HG03025 (cell line): ENCODE results near the gene ZBTB47.

Experiments
- ATAC-seq: cut with Tn5 transposase; IDR thresholded peaks from one replicate; pipeline ENCODE4 v1.9.1; 2021; ENCODE audit warnings: mild to moderate bottlenecking, moderate library complexity; ENCODE audit not compliant: unreplicated experiment, low FRiP score

The ZBTB47 gene

DNA sequence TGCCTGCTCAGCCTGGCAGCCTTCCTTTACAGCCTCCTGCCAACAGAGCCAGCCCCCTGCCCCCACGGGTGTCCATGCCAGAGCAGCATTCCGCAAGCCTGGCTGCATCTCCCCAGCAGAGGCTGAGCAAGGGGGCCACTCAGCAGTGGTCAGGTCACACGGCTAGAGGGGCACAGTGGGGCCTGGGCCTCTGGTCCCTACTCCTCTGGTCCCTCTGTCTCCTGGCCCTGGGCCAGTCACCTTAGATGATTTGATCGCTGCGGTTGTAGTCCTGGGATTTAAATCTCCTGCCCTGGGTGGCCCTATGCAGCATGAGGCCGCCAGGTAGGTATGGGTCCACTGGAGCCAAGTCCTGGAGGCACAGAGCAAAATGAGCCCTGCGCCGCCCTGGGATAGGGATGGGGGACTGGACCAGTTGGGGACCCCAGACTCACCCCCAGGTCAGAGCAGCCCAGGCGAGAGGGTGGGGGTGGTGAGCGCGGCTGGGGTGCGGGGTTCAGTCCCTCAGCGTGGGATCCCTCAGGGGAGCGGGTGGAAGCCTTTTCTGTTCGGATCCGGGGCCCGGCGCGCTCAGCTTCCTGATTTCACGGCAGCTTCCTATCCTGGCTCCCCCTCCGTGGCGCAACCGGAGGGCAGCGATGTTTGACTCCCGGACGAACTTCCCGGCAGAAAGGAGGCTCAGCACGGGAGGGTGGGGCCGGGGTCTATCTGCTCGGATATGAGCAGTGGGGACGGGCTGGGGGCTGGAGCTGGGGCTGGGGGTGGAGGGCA, at the start of gene ZBTB47:
Gene ZBTB47, plus strand, starts transcription at position 138 of the 771 bp plus-strand sequence. CDS start 4,659 bp downstream, outside the sequence.
- no peak for ATAC-seq

DNA sequence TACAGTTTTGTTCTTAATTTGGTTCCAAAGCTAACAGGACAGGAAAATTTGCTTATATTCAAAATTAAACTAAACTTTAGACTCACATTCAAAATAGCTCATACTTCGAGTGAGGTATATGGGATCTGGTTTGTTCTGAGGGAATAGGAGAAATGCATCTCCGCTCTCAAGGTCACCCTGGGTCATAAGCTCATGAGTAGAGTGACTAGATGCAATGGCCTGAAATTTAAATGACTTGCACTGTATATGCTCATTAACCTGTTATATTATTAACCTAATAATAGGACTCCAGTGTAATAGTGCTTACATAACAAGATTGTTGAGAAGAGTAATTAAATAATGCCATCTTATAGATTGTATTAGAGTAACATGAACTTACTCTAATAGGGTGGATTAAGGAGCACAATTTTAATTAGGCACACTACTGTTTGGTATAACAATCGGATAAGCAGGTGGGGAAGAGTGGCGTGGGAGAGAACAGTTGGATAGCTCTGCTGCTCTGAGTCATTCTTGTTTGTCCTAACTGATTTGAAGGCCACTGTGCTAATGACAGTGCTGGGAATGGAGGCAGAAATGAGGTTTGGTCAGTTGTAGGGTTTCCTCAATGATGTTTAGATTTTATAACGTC, 47.8 kb upstream of the ZBTB47 start:
- ATAC-seq: no peak

DNA sequence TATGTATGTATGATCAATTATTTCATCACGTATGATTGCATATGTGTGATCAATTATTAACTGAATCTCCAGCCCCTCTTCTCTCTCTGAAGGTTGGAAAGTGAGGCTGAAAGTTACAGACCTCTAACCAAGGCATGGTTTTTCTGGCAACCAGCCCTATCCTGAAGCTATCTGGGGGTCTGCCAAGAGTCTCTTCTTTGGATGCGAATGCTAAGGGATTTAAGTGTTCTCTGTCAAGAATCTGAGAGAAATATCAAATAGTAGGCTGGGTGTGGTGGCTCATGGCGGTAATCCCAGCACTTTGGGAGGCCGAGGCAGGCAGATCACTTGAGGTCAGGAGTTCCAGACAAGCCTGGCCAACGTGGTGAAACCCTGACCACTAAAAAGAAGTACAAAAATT, 44.9 kb upstream of the ZBTB47 start:
- ATAC-seq: no peak

DNA sequence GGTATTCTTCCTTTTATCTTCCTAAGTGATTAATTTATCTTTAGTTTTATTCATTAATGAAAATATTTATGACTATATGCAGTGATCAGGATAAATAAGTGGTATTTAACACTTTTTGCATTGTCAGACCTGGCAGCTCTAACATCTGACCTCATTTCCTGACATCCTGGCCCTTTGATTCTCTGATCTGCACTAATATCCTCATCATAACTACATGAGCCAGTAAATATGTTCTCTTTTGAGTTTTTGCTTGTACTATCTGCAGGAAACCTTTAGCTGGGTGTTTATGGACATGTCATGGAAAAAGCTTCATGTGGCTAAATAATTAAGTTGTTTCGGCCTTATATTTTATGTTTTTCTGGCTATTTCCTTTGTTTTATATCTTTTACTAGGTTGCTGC, 42.5 kb upstream of the ZBTB47 start:
- ATAC-seq: no peak

DNA sequence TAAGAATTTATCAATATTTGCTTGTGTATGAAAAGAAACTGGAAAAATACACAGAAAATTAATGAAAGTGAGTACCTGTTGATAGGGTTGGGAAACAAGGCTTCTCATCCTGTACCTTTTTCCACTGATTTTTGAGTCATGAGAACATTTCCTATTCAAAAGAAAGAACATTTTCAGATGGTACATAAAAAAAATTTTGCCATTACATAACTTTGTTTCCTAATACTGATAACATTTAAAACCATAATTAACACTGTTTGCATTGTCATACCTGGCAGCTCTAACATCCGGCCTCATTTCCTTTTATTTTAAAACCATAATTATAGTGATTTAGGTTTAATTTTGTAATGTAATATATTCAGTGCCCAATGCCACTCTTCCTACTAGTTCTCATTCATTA, 41.3 kb upstream of the ZBTB47 start:
- no peak for ATAC-seq

DNA sequence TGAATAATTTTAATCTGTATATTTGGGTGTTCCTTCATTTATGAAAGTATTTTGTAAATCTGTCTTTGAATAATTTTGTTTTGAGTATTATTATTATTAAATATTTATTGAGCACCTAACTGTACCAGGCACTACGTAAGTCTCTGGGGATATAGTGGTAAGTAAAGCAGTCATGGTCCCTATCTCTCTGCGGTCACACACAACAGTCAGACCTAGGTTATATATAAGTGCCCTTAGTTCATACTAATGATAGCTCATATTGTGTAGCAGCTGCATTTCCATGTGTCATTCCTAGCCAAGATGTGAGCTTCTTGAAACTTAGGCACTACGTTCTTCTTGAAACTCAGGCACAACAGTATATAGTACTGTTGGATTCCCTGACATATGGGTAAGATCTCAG, 40.6 kb upstream of the ZBTB47 start:
- no peak for ATAC-seq

DNA sequence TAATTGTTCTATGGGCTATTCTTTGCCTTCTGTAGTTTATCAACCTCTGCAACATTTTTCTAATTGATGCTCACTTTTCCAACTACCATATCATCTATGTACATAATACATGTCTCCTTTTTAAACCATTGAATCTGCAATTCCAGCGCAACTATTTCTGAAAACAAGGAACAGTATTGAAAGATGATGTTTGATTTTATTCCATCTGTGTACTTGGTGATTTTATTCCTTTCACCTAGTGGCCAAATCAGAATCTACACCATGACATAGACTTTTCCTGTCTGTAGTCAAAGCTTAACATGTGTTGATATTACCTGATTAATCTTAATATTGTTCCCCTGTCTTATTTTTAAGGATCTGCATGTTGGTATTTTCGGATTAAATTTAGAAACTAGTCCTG, 40.0 kb upstream of the ZBTB47 start:
- ATAC-seq: no peak

DNA sequence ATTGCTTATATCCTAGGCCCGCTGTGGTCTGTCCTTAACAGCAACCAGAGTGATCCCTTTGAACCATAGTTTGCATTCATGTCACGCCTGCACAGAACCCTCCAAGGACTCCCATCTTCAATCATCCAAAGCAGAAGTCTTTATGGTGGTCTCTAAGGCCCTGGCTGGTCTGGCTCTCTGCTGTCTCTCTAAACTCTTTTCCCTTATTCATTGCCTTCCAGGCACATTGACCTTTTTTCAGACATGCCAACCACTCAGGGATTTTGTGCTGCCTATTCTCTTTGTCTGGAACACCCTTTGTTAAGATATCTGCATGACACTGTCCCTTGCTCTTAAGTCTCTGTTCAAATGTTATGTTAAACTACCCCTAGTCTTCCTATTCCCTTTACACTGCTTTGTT, 21.9 kb upstream of the ZBTB47 start:
- ATAC-seq: no peak

DNA sequence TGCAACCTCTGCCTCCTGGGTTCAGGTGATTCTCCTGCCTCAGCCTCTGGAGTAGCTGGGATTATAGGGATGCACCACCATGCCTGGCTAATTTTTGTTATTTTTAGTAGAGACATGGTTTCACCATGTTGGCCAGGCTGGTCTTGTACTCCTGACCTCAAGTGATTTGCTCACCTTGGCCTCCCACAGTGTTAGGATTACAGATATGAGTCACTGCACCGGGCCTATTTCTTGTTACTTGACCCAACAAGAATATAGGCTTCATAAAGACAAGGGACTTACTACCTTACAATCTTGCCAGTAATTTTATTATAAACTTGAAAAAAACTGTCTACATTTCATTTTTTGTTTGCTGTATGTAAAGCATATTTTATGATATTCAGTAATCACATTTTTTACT, 21.4 kb upstream of the ZBTB47 start:
- ATAC-seq: no peak

DNA sequence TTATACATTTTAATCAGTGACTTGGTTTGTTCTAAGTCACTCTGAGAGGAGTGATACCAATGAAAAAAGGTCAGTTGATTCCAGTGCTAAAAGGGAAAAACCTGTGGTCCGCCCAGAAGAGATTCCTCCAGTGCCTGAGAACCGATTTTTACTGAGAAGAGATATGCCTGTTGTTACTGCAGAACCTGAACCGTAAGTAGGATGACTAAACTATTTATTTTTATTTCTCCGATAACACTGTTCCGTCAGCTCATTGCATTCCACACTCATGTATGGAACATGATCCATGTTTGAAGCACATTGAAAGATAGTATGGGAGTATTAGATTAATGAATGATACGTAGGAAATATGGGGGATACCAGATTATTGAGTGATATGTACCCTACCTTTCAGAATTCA, 20.0 kb upstream of the ZBTB47 start:
- ATAC-seq: no peak

DNA sequence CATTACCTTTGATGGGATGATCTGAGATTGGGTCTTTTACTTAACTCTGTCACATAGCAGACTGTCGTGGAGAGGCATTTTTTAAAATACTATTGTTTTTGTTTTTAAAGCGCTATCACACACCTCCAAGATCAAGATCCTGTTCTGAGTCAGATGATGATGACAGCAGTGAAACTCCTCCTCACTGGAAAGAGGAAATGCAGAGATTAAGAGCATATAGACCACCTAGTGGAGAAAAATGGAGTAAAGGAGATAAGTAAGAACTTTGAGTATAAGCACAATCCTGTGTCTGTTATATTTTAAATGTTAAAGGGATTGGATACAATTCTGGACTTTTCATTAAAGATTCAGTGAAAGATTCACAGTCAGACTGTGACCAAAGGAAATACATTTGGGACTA, 18.4 kb upstream of the ZBTB47 start:
- ATAC-seq: no peak

DNA sequence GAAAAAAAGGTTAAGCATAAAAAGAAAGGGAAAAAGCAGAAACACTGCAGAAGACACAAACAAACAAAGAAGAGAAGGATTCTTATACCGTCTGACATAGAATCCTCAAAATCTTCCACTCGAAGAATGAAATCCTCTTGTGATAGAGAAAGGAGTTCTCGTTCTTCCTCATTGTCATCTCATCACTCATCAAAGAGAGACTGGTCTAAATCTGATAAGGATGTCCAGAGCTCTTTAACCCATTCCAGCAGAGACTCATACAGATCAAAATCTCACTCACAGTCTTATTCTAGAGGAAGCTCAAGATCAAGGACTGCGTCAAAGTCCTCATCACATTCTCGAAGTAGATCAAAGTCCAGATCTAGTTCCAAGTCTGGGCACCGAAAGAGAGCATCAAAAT, 16.5 kb upstream of the ZBTB47 start:
- ATAC-seq: no peak

DNA sequence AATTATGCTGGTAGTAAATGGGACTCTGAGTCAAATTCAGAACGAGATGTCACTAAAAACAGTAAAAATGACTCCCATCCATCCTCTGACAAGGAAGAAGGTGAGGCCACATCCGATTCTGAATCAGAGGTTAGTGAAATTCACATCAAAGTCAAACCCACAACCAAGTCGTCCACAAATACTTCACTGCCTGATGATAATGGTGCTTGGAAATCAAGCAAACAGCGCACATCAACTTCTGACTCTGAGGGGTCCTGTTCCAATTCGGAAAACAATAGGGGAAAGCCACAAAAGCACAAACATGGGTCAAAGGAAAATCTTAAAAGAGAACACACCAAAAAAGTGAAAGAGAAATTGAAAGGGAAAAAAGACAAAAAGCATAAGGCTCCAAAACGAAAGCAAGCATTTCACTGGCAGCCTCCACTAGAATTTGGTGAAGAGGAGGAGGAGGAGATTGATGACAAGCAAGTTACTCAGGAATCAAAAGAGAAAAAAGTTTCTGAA, 15.1 kb upstream of the ZBTB47 start:
- no peak for ATAC-seq

DNA sequence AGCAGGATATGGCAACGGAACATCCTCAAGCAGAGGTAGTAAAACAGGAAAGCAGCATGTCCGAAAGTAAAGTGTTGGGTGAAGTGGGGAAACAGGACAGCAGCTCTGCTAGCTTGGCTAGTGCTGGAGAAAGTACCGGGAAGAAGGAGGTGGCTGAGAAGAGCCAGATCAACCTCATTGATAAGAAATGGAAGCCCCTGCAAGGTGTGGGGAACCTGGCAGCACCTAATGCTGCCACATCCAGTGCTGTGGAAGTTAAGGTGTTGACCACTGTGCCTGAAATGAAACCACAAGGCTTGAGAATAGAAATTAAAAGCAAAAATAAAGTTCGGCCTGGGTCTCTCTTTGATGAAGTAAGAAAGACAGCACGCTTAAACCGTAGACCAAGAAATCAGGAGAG, 14.3 kb upstream of the ZBTB47 start:
- ATAC-seq: no peak

DNA sequence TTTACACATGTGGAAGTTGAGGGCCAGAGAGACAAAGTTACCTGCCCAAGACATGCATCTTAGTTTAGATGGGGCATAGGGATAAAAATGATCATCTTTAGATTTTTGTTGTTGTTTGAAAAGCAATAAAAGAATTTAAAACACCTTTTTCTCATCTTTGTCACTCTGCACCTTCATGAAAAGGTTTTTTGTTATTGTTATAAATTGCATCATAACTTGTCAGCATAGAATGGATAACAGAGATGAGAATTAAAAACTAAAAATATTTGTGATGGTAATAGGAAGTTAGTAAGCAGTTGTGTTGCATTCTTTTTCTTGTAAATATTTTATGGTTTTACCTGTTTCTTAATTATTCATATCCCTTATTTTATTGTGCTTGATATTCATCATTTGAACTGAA, 13.4 kb upstream of the ZBTB47 start:
- ATAC-seq: no peak

DNA sequence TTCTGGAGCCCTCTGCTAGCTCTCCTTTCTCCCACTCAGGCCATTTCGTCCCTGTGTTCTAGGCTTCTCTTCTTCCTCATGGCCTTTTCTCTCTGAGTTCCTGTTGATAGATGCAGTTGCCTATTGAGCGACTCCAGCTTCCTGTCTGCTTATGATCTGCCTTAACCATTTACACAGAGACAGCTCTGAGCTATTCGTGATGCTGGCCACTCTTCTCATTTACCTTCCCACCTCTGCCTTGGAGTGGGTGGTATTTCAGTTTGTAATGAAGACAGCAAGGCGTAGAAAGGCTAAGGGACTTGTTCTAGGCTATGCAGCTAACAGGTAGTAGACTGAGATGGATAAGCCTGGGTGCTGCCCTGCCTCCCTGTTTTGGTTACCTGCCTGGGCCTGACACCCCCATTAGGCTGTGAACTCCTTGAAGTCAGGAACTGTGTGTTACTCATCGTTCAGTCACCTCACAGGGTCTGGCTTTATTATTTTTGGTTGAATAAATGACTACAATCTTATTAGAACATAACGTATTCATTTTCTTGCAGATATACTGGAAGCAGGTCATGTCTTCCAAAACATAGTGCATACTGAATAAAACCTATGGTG, 12.6 kb upstream of the ZBTB47 start:
- no peak for ATAC-seq

DNA sequence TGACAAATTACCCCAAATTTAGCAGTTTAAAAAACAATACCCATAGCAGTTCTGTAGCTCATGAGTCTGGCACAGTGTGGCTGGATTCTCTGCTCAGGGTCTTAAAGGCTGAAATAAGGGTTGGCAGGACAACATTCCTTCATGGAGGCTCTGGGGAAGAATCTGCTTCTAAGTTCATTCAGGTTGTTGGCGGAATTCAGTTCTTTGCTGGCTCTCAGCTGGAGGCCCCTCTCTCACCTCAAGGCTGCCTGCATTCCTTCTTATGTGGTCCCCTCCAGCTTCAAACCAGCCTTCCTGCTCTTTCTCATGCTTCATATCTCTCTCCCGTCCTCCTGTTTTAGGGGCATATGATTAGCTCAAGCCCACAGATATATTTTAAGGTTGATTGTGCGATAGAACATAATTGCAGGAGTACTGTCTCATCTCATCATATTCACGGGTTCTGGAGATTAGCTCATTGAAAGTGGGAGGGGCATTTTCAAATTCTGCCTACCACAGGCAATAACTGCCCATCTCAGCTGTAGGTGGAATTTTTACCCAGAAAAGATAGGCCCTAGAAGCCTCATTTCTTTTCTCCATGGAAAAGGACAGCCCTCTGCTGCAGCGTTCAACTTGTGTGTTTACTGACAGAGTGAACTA, 5.6 kb upstream of the ZBTB47 start:
- no peak for ATAC-seq

DNA sequence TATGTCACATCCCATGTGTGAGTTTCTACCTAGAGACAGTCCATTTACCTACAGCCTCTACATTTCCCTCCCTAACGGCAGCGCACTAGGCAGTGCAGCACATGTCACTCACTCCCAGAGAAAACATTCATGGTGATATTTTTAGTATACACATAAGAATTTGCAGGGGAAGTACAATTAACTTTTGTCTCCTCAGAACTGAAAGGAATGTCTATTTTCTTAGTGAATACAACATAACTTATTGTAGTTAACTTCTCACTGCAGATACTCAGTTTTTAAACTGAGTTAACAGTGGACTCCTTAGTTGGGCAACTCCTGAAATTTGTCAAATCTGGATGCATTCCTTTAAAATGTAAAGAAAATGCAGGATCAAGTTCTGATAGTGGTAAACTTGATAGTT, 4.5 kb upstream of the ZBTB47 start:
- ATAC-seq: no peak

DNA sequence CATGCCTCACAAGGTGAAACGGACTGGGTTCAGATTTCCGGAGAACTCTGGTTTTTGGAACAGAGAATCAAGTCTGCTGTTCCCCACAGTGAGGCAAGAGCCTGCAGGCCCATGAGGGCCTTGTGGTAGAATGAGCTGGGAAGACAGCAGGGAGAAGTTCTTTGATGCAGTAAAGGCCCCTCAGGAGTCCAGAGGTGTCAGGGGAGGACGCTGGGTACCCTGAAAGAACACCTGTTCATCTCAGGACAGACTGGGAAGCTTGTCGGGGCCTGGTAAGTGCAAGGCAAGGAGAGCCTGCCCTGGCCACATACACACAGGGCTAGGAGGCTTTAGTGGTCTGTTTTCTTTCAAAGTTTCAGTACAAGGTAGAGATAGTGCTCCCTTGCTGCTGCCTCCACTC, 3.7 kb upstream of the ZBTB47 start:
- ATAC-seq: no peak

DNA sequence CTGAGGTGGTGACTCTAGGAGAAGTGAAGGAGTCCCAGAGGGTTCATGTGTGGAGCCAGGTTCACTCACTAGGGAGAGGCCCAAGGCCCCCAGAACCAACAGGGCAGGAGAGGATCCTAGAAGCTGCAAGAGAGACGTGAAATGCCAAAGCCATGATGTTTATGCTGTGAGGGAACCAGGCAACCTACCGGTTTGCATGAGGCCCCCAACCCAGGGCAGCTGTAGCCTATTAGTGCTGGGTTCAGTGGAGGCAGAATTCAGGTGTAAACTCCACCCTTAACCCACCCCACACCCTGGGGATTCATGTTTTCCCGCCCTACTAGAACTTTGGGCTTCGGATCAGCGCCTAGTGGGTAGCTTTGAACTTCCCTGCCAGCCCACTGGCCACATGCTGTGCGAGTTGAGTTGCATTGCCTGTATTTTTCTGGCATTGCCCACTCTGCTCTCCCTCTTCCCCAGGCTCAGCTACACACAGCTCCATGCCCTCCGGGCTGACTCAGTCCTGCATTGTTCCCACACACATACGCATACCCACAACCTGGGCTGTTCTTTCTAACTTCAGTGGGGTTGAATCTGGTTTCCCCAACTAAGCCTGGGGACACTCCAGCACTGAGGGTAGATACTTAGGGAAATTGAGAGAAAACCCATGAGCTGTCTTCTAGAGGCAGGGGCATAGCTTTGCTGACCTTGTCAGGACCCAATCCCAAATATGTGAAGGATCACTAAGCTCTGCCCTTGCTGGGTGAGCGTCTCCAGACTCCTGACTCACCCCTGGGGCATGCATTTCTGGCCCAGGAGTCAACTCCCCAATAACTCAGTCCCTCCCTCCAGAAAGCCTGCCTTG, 2.0 kb upstream of the ZBTB47 start:
- no peak for ATAC-seq

DNA sequence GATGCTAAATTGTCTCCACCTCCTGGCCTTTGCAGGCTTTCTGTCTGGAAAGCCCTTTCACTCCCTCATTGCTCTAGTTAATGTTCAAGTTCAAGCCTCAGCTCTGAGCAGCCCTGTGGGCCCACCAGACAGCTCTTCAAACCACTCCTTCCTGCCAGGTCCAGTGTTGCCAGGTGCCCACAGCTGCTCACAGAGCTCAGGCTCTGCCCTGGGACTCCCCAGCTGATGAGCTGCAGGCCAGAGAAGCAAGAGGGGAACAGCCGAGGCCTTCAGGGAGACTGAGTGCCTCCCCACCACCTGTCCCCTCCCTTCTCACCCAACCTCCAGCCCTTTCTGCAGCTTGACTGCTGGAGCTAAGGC, 1.3 kb upstream of the ZBTB47 start:
- no peak for ATAC-seq
